Suprapubic skin (tissue), 4 donors: ENCODE data around the gene MARCHF11.

ENCODE experiments used
- EP300 ChIP-seq: sonication (generic); formaldehyde crosslinking; IDR thresholded peaks from one replicate; pipeline ENCODE4 v1.6.1; 2017; ENCODE audit warnings: antibody characterized with exemption
- POLR2A ChIP-seq, 2 donors: fragments of 450-650 bp; IDR thresholded peaks; one replicate each; pipeline ENCODE4 v1.6.1; 2017; ENCODE audit warnings: antibody characterized with exemption in 2 of 2, mild to moderate bottlenecking in 2 of 2, moderate library complexity in 2 of 2
- POLR2AphosphoS5 ChIP-seq, 3 donors: sonication (generic); formaldehyde crosslinking; IDR thresholded peaks; one replicate each; pipeline ENCODE4 v1.6.1; 2017; ENCODE audit warnings: antibody characterized with exemption in 3 of 3
- TF ChIP-seq, protein P1 (sequence below), 2 donors: fragments of 200-600 bp in 1 of 2; fragments of 450-650 bp in 1 of 2; sonication (generic) in 1 of 2; IDR thresholded peaks; one replicate each; pipeline ENCODE4 v1.5.1; 2016 to 2019; ENCODE audit warnings: antibody characterized with exemption in 2 of 2, mild to moderate bottlenecking in 1 of 2, moderate library complexity in 1 of 2

DNA sequence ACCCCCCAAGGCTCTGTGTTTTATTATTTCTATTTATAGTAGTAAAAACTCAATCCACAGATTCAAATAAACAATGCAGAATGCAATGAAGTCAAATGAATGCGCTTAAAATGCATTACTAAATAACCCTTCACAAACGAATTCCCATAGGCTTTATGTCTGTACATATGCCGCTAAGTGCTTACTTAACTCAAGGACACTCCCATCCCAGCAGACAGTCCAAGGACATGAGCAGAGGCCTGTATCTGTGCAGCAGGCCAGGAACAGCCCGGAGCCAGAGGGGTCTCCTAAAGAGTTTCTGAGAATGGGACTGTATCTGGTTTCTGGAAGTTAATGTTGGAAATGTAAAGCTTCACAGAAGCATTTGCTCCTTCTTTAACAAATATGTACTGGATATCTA is 59.8 kb downstream of the MARCHF11 start:
- TF ChIP-seq, protein P1, sequence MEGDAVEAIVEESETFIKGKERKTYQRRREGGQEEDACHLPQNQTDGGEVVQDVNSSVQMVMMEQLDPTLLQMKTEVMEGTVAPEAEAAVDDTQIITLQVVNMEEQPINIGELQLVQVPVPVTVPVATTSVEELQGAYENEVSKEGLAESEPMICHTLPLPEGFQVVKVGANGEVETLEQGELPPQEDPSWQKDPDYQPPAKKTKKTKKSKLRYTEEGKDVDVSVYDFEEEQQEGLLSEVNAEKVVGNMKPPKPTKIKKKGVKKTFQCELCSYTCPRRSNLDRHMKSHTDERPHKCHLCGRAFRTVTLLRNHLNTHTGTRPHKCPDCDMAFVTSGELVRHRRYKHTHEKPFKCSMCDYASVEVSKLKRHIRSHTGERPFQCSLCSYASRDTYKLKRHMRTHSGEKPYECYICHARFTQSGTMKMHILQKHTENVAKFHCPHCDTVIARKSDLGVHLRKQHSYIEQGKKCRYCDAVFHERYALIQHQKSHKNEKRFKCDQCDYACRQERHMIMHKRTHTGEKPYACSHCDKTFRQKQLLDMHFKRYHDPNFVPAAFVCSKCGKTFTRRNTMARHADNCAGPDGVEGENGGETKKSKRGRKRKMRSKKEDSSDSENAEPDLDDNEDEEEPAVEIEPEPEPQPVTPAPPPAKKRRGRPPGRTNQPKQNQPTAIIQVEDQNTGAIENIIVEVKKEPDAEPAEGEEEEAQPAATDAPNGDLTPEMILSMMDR (IDR thresholded peaks at IDR 0.05), result no peak
- TF ChIP-seq EP300 (no peak), POLR2A (IDR thresholded peaks at IDR 0.05) (no peak), POLR2AphosphoS5 (IDR thresholded peaks at IDR 0.05) (no peak)
